ENCODE measurements around the gene SLMAP. TPM values are rescaled to one million over a fixed set of nuclear protein-coding genes. Genes with fewer than 3 reads are reported as not detected.

Gene SLMAP
- total RNA-seq, 1 donor from 2014 or later: 71.4 TPM

DNA sequence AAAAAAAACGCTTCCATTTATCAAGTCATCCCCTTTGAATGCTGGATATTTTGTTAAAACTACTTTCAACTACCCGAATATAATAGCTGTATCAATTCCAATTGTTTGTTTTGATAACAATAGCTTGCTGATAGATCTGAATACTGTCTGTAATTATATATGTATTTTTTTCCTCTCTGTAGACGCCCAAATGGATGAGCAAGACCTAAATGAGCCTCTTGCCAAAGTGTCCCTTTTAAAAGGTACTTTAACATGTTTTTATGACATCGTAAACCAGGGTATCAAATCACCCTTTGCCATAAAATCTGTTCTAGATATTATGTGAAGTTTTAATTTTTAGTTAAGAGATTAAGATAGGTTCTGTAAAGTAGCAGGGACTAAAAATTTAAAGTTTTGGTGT is 140.6 kb downstream of the SLMAP start:
- no peak overlapping the region for H3K27ac ChIP-seq (ENCODE audit: low read depth, low read length)
- Mint-ChIP-seq H3K4me3 (ENCODE audit: unreplicated experiment) (no peak overlapping the region), H3K36me3 (ENCODE audit: low read depth, unreplicated experiment) (peaks cover 18% of the 10 kb centered on the region), H3K27me3 (ENCODE audit: low read depth, unreplicated experiment) (no peaks in the 10 kb centered on the region), H3K9me3 (ENCODE audit: unreplicated experiment) (no peaks in the 10 kb centered on the region), H3K27ac (ENCODE audit: unreplicated experiment) (no peak overlapping the region), H3K4me1 (ENCODE audit: low read depth, unreplicated experiment) (no peaks in the 10 kb centered on the region)
- H3K79me2 ChIP-seq (ENCODE audit: insufficient read depth, low read length): peaks cover 3% of the 10 kb centered on the region
- no peak overlapping the region for H3K9ac ChIP-seq (ENCODE audit: low read length)
- no peaks in the 10 kb centered on the region for H3K9me3 ChIP-seq (ENCODE audit: insufficient read depth, low read depth, low read length)
- no peak for FAIRE-seq
- TF ChIP-seq, protein P1, sequence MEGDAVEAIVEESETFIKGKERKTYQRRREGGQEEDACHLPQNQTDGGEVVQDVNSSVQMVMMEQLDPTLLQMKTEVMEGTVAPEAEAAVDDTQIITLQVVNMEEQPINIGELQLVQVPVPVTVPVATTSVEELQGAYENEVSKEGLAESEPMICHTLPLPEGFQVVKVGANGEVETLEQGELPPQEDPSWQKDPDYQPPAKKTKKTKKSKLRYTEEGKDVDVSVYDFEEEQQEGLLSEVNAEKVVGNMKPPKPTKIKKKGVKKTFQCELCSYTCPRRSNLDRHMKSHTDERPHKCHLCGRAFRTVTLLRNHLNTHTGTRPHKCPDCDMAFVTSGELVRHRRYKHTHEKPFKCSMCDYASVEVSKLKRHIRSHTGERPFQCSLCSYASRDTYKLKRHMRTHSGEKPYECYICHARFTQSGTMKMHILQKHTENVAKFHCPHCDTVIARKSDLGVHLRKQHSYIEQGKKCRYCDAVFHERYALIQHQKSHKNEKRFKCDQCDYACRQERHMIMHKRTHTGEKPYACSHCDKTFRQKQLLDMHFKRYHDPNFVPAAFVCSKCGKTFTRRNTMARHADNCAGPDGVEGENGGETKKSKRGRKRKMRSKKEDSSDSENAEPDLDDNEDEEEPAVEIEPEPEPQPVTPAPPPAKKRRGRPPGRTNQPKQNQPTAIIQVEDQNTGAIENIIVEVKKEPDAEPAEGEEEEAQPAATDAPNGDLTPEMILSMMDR (IDR thresholded peaks at IDR 0.05; ENCODE audit: insufficient read depth, low read depth, low read length): no peak
- no peak for TF ChIP-seq EZH2 (IDR thresholded peaks at IDR 0.05; ENCODE audit: insufficient read depth, low read length)
- no peaks in the 10 kb centered on the region for H3K27me3 ChIP-seq (ENCODE audit: insufficient read depth, low read length)
- H4K20me1 ChIP-seq (ENCODE audit: insufficient read depth, low read length): no peaks in the 10 kb centered on the region
- no peak overlapping the region for H3K4me3 ChIP-seq (ENCODE audit: insufficient read depth, low read depth, low read length)
- no peak overlapping the region for H2AFZ ChIP-seq (ENCODE audit: low read depth, low read length)
- H3K4me1 ChIP-seq (ENCODE audit: insufficient read depth, low read length): no peaks in the 10 kb centered on the region
- H3K4me2 ChIP-seq (ENCODE audit: low read length): no peak overlapping the region
- H3K36me3 ChIP-seq (ENCODE audit: insufficient read depth, low read length): peaks cover 7% of the 10 kb centered on the region
- DNase-seq (ENCODE audit: low read depth): no peak

DNA sequence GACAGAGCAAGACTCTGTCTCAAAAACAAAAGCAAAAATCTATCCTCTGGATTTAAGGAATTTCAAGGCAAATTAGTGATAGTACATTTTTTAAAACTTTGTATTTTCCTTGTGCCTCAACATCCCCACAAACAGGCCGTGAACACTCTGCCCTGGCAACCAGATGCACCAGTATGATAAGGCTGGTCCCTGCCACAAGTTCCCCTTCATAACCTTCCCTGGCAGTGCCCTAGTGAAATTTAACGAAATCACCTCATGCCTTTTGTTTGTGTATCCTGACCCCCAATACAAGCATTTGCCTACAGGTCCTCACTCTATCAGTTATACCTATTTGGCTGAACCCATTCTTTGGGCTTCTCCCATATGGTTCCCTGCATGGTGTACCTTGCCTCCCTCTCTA is 144.7 kb downstream of the SLMAP start:
- Histone ChIP-seq H3K4me1 (ENCODE audit: insufficient read depth, low read length) (no peaks in the 10 kb centered on the region), H3K9me3 (ENCODE audit: insufficient read depth, low read depth, low read length) (no peaks in the 10 kb centered on the region), H3K79me2 (ENCODE audit: insufficient read depth, low read length) (no peaks in the 10 kb centered on the region), H3K27ac (ENCODE audit: low read depth, low read length) (no peak overlapping the region), H3K4me3 (ENCODE audit: insufficient read depth, low read depth, low read length) (no peak overlapping the region), H3K27me3 (ENCODE audit: insufficient read depth, low read length) (no peaks in the 10 kb centered on the region), H2AFZ (ENCODE audit: low read depth, low read length) (no peak overlapping the region), H3K9ac (ENCODE audit: low read length) (no peak overlapping the region), H3K36me3 (ENCODE audit: insufficient read depth, low read length) (peaks cover 7% of the 10 kb centered on the region), H3K4me2 (ENCODE audit: low read length) (no peak overlapping the region), H4K20me1 (ENCODE audit: insufficient read depth, low read length) (no peaks in the 10 kb centered on the region)
- no peak for DNase-seq (ENCODE audit: low read depth)
- Mint-ChIP-seq H3K27ac (ENCODE audit: unreplicated experiment) (no peak overlapping the region), H3K4me3 (ENCODE audit: unreplicated experiment) (no peak overlapping the region), H3K9me3 (ENCODE audit: unreplicated experiment) (no peaks in the 10 kb centered on the region), H3K27me3 (ENCODE audit: low read depth, unreplicated experiment) (no peaks in the 10 kb centered on the region), H3K4me1 (ENCODE audit: low read depth, unreplicated experiment) (no peaks in the 10 kb centered on the region), H3K36me3 (ENCODE audit: low read depth, unreplicated experiment) (peaks cover 16% of the 10 kb centered on the region)
- no peak for FAIRE-seq
- TF ChIP-seq EZH2 (IDR thresholded peaks at IDR 0.05; ENCODE audit: insufficient read depth, low read length): no peak
- TF ChIP-seq, protein P1 (IDR thresholded peaks at IDR 0.05; ENCODE audit: insufficient read depth, low read depth, low read length): no peak

DNA sequence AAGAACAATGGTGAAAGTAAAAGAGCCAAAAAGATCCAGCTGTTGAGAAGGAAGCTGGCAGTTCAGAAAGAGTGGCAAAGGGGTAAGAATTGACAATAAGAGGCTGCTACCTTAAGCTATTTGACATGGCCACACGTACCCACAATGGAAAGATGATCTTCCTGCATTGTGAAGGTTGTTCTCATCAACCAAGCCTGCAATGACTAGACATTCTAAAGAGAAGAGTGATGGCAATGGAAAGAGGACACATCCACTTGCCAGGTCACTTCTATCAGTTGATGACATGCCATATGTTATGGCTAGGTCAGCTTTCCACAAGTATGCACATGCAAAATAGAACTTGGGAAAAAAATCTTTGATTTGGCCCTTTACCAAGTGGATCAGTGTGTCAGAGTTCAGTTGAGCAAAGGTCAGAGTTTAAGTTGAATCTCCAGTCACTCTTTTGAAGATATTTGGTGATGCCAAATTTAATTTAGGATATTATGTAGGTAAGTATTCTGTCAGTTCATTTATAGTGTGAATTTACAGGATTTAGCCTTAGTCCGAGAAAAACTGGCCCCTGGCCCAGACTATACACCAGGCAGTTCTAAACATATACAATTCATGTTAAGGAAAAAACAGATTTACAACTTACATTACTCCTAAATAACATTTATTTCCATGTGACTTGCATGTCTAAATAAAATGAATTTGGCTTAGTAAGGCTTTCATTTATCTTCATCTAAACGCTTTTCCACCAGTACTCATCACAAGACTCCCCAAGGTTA is 147.2 kb downstream of the SLMAP start:
- FAIRE-seq: no peak

More for the DNA sequence above, 147.2 kb downstream of the SLMAP start:
- no peak overlapping the region for H3K4me3 ChIP-seq (ENCODE audit: insufficient read depth, low read depth, low read length)
- no peaks in the 10 kb centered on the region for H3K4me1 ChIP-seq (ENCODE audit: insufficient read depth, low read length)
- no peaks in the 10 kb centered on the region for H3K27me3 ChIP-seq (ENCODE audit: insufficient read depth, low read length)
- TF ChIP-seq, protein P1 (IDR thresholded peaks at IDR 0.05; ENCODE audit: insufficient read depth, low read depth, low read length): no peak
- TF ChIP-seq EZH2 (IDR thresholded peaks at IDR 0.05; ENCODE audit: insufficient read depth, low read length): no peak
- no peaks in the 10 kb centered on the region for H3K9me3 Mint-ChIP-seq (ENCODE audit: unreplicated experiment)
- H3K4me3 Mint-ChIP-seq (ENCODE audit: unreplicated experiment): no peak overlapping the region
- H3K36me3 Mint-ChIP-seq (ENCODE audit: low read depth, unreplicated experiment): peaks cover 14% of the 10 kb centered on the region
- no peaks in the 10 kb centered on the region for H3K9me3 ChIP-seq (ENCODE audit: insufficient read depth, low read depth, low read length)
- H3K79me2 ChIP-seq (ENCODE audit: insufficient read depth, low read length): no peaks in the 10 kb centered on the region
- H3K4me1 Mint-ChIP-seq (ENCODE audit: low read depth, unreplicated experiment): no peaks in the 10 kb centered on the region
- peaks cover 10% of the 10 kb centered on the region for H3K36me3 ChIP-seq (ENCODE audit: insufficient read depth, low read length)
- no peak overlapping the region for H3K4me2 ChIP-seq (ENCODE audit: low read length)
- no peak overlapping the region for H3K9ac ChIP-seq (ENCODE audit: low read length)
- no peaks in the 10 kb centered on the region for H4K20me1 ChIP-seq (ENCODE audit: insufficient read depth, low read length)
- no peak overlapping the region for H3K27ac ChIP-seq (ENCODE audit: low read depth, low read length)
- no peak for DNase-seq (ENCODE audit: low read depth)
- H3K27me3 Mint-ChIP-seq (ENCODE audit: low read depth, unreplicated experiment): no peaks in the 10 kb centered on the region
- H2AFZ ChIP-seq (ENCODE audit: low read depth, low read length): no peak overlapping the region
- H3K27ac Mint-ChIP-seq (ENCODE audit: unreplicated experiment): no peak overlapping the region
